Measurements from ENCODE around the gene PPM1H.

The PPM1H gene

DNA sequence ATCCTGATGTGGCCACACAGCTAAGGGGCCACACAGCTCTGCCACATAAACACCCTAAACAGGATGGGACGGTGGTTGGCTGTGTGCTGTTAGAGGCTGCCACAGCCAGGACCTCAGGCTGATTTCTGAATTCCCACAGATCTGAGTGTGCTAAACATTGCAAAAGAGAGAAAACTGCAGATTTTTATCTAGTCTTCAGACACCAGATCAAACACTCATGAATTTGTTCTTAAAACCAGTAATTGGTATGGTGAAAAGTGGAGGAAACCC, 277.7 kb downstream of the PPM1H start:
- TF ChIP-seq, protein P1, sequence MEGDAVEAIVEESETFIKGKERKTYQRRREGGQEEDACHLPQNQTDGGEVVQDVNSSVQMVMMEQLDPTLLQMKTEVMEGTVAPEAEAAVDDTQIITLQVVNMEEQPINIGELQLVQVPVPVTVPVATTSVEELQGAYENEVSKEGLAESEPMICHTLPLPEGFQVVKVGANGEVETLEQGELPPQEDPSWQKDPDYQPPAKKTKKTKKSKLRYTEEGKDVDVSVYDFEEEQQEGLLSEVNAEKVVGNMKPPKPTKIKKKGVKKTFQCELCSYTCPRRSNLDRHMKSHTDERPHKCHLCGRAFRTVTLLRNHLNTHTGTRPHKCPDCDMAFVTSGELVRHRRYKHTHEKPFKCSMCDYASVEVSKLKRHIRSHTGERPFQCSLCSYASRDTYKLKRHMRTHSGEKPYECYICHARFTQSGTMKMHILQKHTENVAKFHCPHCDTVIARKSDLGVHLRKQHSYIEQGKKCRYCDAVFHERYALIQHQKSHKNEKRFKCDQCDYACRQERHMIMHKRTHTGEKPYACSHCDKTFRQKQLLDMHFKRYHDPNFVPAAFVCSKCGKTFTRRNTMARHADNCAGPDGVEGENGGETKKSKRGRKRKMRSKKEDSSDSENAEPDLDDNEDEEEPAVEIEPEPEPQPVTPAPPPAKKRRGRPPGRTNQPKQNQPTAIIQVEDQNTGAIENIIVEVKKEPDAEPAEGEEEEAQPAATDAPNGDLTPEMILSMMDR (IDR thresholded peaks at IDR 0.05; ENCODE audit: borderline replicate concordance, insufficient read depth, low read depth, low read length), result no peak
- H3K4me3 ChIP-seq (ENCODE audit: low read depth, low read length), result no peak overlapping the region

DNA sequence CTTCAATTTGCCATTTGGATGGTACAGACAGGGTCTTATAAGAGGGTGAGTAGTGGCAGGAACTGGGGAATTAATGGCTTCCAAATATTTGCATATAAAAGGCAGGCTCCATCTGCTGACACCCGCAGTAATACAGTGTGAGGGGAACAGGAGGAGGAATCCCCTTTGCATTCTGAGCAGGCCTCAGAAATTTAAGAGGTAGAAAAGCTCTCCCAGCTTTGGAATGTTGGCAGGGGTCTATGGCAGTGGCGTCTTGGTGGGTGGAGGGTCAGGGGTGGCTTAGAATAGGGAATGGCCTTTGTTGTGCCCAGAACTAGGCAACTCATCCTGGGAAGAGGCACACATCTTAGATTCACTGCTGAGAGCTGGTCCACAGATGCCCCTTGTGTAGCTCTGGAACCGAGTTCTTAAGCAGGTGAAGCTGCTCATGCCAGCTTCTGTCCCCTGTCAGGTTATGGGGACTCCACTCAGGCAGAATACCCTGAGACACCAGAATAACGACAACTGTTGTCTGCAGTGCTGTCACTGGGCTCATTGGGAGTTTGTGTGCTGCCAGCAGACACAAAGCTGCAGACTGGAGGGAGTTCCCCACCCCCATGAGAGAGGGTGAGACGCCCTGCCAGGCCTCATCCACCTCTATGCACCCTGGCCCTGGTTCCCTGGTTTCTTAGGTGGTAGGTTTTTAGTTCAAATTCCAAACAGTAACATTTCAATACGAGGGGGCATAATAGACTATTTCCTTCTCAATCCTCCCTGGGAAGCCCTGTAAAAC, 278.2 kb downstream of the PPM1H start:
- H3K4me3 ChIP-seq (ENCODE audit: low read depth, low read length), result no peak overlapping the region
- TF ChIP-seq, protein P1 (IDR thresholded peaks at IDR 0.05; ENCODE audit: borderline replicate concordance, insufficient read depth, low read depth, low read length), result no peak

DNA sequence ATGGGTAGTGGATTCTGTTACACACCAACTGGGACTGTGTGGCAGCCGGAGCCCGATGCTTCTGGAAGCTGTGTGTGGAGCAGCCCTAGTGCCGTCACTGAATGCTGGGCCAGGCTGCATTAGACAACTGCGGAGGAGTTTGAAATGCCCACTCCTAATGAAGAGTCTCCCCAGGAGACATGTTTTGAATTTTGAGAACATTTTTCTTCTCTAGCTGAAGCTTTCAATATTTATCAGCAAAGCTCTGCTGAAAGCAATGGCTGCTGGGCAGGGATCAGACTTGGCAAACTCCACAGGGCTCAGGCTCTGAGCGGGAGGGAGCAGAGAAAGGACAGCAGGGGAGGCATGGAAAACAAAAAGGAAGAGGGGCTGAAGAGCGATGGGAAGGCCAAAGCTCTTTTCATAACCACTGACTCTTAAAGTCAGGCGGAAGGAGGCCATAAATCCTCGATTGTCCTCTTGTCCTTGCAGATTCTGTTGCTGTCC, 279.2 kb downstream of the PPM1H start:
- TF ChIP-seq, protein P1 (IDR thresholded peaks at IDR 0.05; ENCODE audit: borderline replicate concordance, insufficient read depth, low read depth, low read length), result no peak

DNA sequence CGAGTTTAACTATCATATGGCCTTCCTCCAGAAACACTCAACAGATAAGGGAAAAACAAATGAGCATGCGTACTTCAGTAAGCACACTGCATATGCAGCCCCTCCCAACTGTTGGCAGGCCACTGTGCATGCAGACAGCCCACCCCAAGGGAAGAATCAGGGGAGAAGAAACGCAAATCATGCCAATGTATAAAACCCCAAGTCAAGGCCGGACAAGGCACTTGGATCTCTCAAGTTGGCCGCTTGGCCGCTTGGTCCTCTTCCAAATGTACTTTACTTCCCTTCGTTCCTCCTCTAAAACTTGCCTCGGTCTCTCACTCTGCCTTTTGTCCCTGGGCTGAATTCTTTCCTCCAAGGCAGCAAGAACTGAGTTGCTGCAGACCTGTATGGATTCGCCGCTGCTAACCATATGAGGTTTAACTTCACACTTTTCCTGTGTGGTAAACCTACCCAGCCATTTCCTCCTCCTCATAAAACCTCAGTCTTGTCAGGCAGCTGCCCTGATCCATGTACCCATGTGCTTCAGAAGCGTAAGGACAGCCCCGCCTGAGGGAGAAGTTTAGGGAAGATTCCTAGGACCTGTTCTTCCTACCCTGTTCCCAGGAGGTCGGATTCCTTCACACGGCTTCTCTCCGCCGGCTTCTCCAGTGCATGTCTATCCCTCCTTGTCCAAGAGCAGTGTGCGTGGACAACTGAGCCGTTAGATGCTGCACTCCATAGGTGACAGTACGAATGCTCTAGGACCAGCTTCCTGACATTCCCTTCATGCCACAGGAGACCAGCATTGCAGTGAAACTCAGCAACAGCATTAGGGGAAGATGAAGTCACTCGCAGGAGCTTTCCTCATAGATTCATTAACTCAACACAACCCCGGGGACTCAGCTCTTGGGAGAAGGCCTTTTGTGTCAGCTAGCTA, 280.4 kb downstream of the PPM1H start:
- no peak overlapping the region for H3K4me3 ChIP-seq (ENCODE audit: low read depth, low read length)
- TF ChIP-seq, protein P1 (IDR thresholded peaks at IDR 0.05; ENCODE audit: borderline replicate concordance, insufficient read depth, low read depth, low read length), result no peak

More for the DNA sequence above, 279.2 kb downstream of the PPM1H start:
- no peak overlapping the region for H3K4me3 ChIP-seq (ENCODE audit: low read depth, low read length)

DNA sequence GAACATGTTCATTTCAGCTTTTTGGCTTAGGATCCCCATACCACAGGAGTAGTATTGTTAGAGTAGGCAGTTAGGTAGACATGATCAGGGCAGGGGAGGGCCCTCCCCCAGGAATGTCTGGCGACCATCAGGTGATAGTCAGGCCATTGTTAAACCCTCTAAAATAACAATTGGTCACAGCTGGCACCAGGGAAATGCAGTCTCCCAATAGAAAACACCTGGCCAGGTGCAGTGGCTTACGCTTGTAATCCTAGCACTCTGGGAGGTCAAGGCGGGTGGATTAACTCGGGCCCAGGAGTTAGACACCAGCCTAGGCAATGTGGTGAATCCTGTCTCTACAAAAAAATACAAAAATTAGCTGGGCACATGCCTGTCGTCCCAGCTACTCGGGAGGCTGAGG, 281.2 kb downstream of the PPM1H start:
- H3K4me3 ChIP-seq (ENCODE audit: low read depth, low read length), result no peak overlapping the region
- TF ChIP-seq, protein P1 (IDR thresholded peaks at IDR 0.05; ENCODE audit: borderline replicate concordance, insufficient read depth, low read depth, low read length), result no peak

DNA sequence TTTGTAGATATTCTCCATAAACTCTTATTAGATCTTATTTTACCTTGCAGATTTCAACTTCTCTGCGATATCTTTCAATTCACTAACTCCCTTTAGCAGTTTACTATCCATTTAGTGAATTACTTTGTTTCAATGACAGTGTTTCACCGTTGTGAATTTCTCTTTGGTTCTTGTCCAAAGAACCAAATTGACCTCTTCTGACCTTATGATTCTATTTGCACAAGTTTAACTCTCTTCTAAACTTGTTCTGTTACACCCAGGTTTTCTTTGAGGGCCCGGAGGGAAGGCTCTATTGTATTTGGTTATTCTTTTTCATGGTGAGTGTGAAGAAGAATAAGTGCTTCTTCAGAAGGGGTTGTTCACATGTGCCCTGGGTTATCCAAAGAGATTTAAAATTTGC, 281.6 kb downstream of the PPM1H start:
- TF ChIP-seq, protein P1 (IDR thresholded peaks at IDR 0.05; ENCODE audit: borderline replicate concordance, insufficient read depth, low read depth, low read length), result no peak
- no peak overlapping the region for H3K4me3 ChIP-seq (ENCODE audit: low read depth, low read length)

Data from GM12875 (cell line).